Panc1 (cell line): ENCODE measurements around the gene SERTAD2. TPM values are rescaled to one million over a fixed set of nuclear protein-coding genes. Genes with fewer than 3 reads are reported as not detected.

ENCODE experiments used
- ATAC-seq: fragments of 200-7000 bp; cut with Tn5 transposase; 2 replicates; pipeline ENCODE4 v1.9.1; 2020; ENCODE audit warnings: mild to moderate bottlenecking, moderate library complexity
- BruUV-seq: library from RNA; stranded (reverse); fragments of 400-500 nt; replicated peaks from 2 replicates; lab custom pipeline; 2021; lab: Mats Ljungman, UMichigan
- CTCF ChIA-PET: fragments of 300-600 bp; sonication (Branson Sonifier 250); formaldehyde crosslinking; loops from one replicate; lab custom pipeline; 2022; ENCODE audit warnings: antibody characterized with exemption; lab: Charles Lee
- POLR2A ChIA-PET: fragments of 300-600 bp; sonication (Branson Sonifier 250); formaldehyde crosslinking; loops from one replicate; lab custom pipeline; 2022; ENCODE audit warnings: antibody characterized with exemption; lab: Charles Lee
- DNase-seq: peaks from one replicate; pipeline ENCODE4 v3.0.0-alpha.2; 2010; ENCODE audit warnings: low read depth, low spot score
- H3K27ac ChIP-seq: 2 replicates; pipeline ENCODE4 v1.5.1; 2011; ENCODE audit warnings: mild to moderate bottlenecking, low read length, inconsistent platforms
- H3K27me3 ChIP-seq: fragments of 200-500 bp; sonication (Bioruptor generic); 2 replicates; pipeline ENCODE4 v1.6.0; 2014; ENCODE audit warnings: low read length, inconsistent platforms; ENCODE audit not compliant: control insufficient read depth, insufficient read depth
- H3K36me3 ChIP-seq: fragments of 200-500 bp; sonication (Bioruptor generic); 2 replicates; pipeline ENCODE4 v1.5.1; 2014; ENCODE audit warnings: inconsistent platforms, mild to moderate bottlenecking, low read length, moderate library complexity; ENCODE audit not compliant: control insufficient read depth, insufficient read depth
- H3K4me1 ChIP-seq: 2 replicates; pipeline ENCODE4 v1.5.1; 2011; ENCODE audit warnings: inconsistent platforms, mild to moderate bottlenecking, low read length, moderate library complexity; ENCODE audit not compliant: control insufficient read depth, insufficient read depth
- H3K4me3 ChIP-seq, 2 experiments: 2 replicates each; pipeline ENCODE4 v1.5.1; 2011 to 2012; ENCODE audit warnings: low read depth in 2 of 2, low read length in 2 of 2, mild to moderate bottlenecking in 2 of 2, inconsistent platforms in 1 of 2, moderate library complexity in 1 of 2
- H3K9me3 ChIP-seq: fragments of 200-500 bp; sonication (Bioruptor generic); 2 replicates; pipeline ENCODE4 v1.5.1; 2014; ENCODE audit warnings: low read depth, mild to moderate bottlenecking, inconsistent platforms, low read length, moderate library complexity; ENCODE audit not compliant: control insufficient read depth, insufficient read depth
- CTCF ChIP-seq: fragments of 450-650 bp; IDR thresholded peaks from 2 replicates; pipeline ENCODE4 v1.5.1; 2017; ENCODE audit warnings: mild to moderate bottlenecking
- POLR2AphosphoS5 ChIP-seq: IDR thresholded peaks from 2 replicates; pipeline ENCODE4 v1.6.1; 2012; ENCODE audit warnings: mild to moderate bottlenecking, low read depth, low read length, moderate library complexity
- REST ChIP-seq, 2 experiments: IDR thresholded peaks; 2 replicates each; pipeline ENCODE4 v1.6.1; 2011 to 2012; ENCODE audit warnings: low read depth in 2 of 2, control low read depth in 1 of 2, low read length in 1 of 2, mild to moderate bottlenecking in 1 of 2, moderate library complexity in 1 of 2; ENCODE audit not compliant: insufficient read depth in 1 of 2
- SIN3A ChIP-seq: IDR thresholded peaks from 2 replicates; pipeline ENCODE4 v1.6.1; 2012; ENCODE audit warnings: low read depth, mild to moderate bottlenecking, low read length, moderate library complexity, borderline replicate concordance; ENCODE audit not compliant: insufficient read depth
- TCF7L2 ChIP-seq: IDR thresholded peaks from 2 replicates; pipeline ENCODE4 v1.6.1; 2011; ENCODE audit warnings: mild to moderate bottlenecking, low read depth, low read length, inconsistent platforms
- in situ Hi-C: cut with HindIII; loops from 2 replicates; pipeline ENCODE4 v1.10.0; 2016; ENCODE audit warnings: low sequenced_read_pairs, low pct_unique_long_range_greater_than_20kb
- intact Hi-C: fragments of 100-400 bp; cut with micrococcal nuclease; formaldehyde crosslinking; loops from one replicate; pipeline ENCODE4 v1.10.0; 2022; ENCODE audit not compliant: unreplicated experiment
- total RNA-seq: library from RNA; stranded (reverse); gene quantifications from one replicate; pipeline ENCODE4 v1.2.1, GENCODE V29; 2021; ENCODE audit not compliant: unreplicated experiment

Gene SERTAD2
- total RNA-seq, 1 experiment from 2014 or later, result 24.3 TPM

GRCh38 chr2:64641599-64641998 lies 12.1 kb downstream of the SERTAD2 start:
- POLR2A ChIA-PET, result no interaction called here
- intact Hi-C loops, result no loop called here
- Histone ChIP-seq H3K27me3 (no peaks in the 10 kb centered on the region), H3K27ac (peak overlapping the region; percentile 98), H3K4me1 (peaks cover 70% of the 10 kb centered on the region), H3K9me3 (no peaks in the 10 kb centered on the region), H3K4me3 (no peak overlapping the region), H3K36me3 (no peaks in the 10 kb centered on the region)
- DNase-seq (no peak), ATAC-seq (no peak)
- BruUV-seq, result no TSS peak
- in situ Hi-C loops, result no loop called here
- CTCF ChIA-PET, result no interaction called here
- TF ChIP-seq TCF7L2 (no peak), REST (IDR thresholded peaks at IDR 0.05; ENCODE audit: insufficient read depth in 1 of 2, low read depth in 2 of 2, low read length in 1 of 2) (no peak), CTCF (no peak), POLR2AphosphoS5 (no peak), SIN3A (no peak)

- ChIA-PET CTCF (interaction anchor here (0.6 kb wide), 1 partner anchor 11 kb away, joined by 3 read pairs; no protein-coding TSS in a partner anchor), POLR2A (no interaction called here)
- H3K4me1 ChIP-seq, result peaks cover 60% of the 10 kb centered on the region
- ATAC-seq (no peak), DNase-seq (no peak)
- H3K27ac ChIP-seq, result peak overlapping the region; percentile 76
- no peak overlapping the region for H3K4me3 ChIP-seq
- no peak for TF ChIP-seq CTCF
- intact Hi-C loops, result no loop called here
- no peaks in the 10 kb centered on the region for H3K9me3 ChIP-seq
- no TSS peak for BruUV-seq
- H3K36me3 ChIP-seq, result no peaks in the 10 kb centered on the region; the same call in 1 of the 2 replicates
- no peaks in the 10 kb centered on the region for H3K27me3 ChIP-seq
- in situ Hi-C loops, result no loop called here
Measured at GRCh38 chr2:64640153-64641044, 13.3 kb downstream of the SERTAD2 start.
